ENCODE data around the gene CPEB4.

DNA sequence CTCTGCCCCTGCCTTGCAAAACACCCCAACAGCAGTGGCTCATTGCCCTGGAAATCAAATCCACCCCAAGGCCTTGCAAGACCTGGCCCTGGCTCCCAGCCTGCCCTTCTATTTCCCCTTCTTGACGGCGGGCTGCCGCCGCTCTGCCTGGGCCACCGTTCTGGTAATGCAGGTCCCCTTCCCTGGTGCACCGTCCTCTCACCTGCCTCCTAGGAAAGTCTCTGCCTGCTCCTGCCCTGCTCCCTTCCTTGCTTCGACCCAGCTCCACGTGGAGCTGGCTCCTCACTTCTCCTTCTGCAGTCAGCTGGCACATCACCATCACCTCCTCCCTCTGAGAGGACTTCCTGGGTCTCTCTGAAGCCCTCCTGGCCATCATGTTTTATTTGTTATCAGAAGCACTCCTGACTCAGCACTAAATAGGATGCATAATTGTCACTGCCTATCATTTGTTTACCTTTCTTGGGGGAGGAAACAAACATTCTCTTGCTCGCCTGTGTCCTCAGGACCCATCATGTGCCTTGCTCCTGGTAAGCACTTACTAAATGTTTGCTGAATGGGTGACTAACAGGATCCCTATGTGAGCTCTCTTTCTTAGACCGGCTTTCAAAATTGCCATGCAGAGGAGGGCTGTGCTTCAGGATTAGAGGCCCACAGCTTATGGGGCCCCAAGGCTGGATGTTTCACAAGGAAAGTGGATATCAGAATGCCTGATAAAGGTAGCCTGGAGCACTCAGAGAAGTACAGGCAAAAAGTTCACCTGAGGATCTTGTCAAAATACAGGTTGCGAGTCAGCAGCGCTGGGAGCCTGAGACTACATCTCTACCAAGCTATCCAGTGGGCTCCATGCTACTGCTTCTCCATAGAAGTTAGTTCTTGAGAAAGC is 81.3 kb downstream of the CPEB4 start:
- no peak for TF ChIP-seq EZH2phosphoT487 (IDR thresholded peaks at IDR 0.05; ENCODE audit: insufficient read depth, low read depth)
- TF ChIP-seq EZH2 (IDR thresholded peaks at IDR 0.05; ENCODE audit: insufficient read depth, poor library complexity, severe bottlenecking): no peak

Measured in GM23248 (cell line).